Trophoblast cell (in vitro differentiated cells and primary cell): ENCODE results near the gene SLC39A1.

ENCODE experiments used
- DNase-seq, 2 donors: peaks; one replicate each; pipeline ENCODE4 v3.0.0-alpha.2; 2016
- H2AFZ ChIP-seq: 2 replicates; pipeline ENCODE4 v1.6.1; 2013; ENCODE audit warnings: low read length, moderate library complexity, mild to moderate bottlenecking; ENCODE audit not compliant: insufficient read depth, poor library complexity
- H2AK5ac ChIP-seq: 2 replicates; pipeline ENCODE4 v1.6.1; 2013; ENCODE audit warnings: mild to moderate bottlenecking, low read length
- H2BK120ac ChIP-seq: 2 replicates; pipeline ENCODE4 v1.6.1; 2013; ENCODE audit warnings: low read length, mild to moderate bottlenecking, moderate library complexity; ENCODE audit not compliant: insufficient read depth, poor library complexity
- H2BK12ac ChIP-seq: 2 replicates; pipeline ENCODE4 v1.6.1; 2013; ENCODE audit warnings: mild to moderate bottlenecking, low read length, moderate library complexity
- H2BK5ac ChIP-seq: 2 replicates; pipeline ENCODE4 v1.6.1; 2013; ENCODE audit warnings: low read length, low read depth, moderate library complexity, mild to moderate bottlenecking; ENCODE audit not compliant: poor library complexity
- H3K14ac ChIP-seq: 2 replicates; pipeline ENCODE4 v1.6.1; 2013; ENCODE audit warnings: mild to moderate bottlenecking, low read length
- H3K18ac ChIP-seq: 2 replicates; pipeline ENCODE4 v1.6.1; 2013; ENCODE audit warnings: mild to moderate bottlenecking, low read length
- H3K23ac ChIP-seq: 2 replicates; pipeline ENCODE4 v1.6.1; 2013; ENCODE audit warnings: low read length
- H3K27ac ChIP-seq: 2 replicates; pipeline ENCODE4 v1.5.1; 2013; ENCODE audit warnings: low read depth, mild to moderate bottlenecking, inconsistent platforms, low read length, moderate library complexity
- H3K27me3 ChIP-seq: 2 replicates; pipeline ENCODE4 v1.6.1; 2013; ENCODE audit warnings: inconsistent platforms, mild to moderate bottlenecking, low read length, moderate library complexity; ENCODE audit not compliant: insufficient read depth
- H3K36me3 ChIP-seq, 2 experiments: 1 replicate in 1 of 2; 2 replicates in 1 of 2; pipeline ENCODE4 v1.6.1; 2013; ENCODE audit warnings: low read length in 2 of 2, mild to moderate bottlenecking in 2 of 2, moderate library complexity in 1 of 2; ENCODE audit not compliant: insufficient read depth in 2 of 2, control insufficient read depth in 1 of 2
- H3K4ac ChIP-seq: 2 replicates; pipeline ENCODE4 v1.6.1; 2013; ENCODE audit warnings: low read depth, mild to moderate bottlenecking, low read length, moderate library complexity
- H3K4me1 ChIP-seq, 2 experiments: 1 replicate in 1 of 2; 2 replicates in 1 of 2; pipeline ENCODE4 v1.6.1; 2013; ENCODE audit warnings: low read length in 2 of 2, mild to moderate bottlenecking in 2 of 2, moderate library complexity in 1 of 2; ENCODE audit not compliant: insufficient read depth in 2 of 2, control insufficient read depth in 1 of 2
- H3K4me2 ChIP-seq: 2 replicates; pipeline ENCODE4 v1.6.1; 2013; ENCODE audit warnings: inconsistent platforms, mild to moderate bottlenecking, low read length, moderate library complexity
- H3K4me3 ChIP-seq: 2 replicates; pipeline ENCODE4 v1.5.1; 2013; ENCODE audit warnings: mild to moderate bottlenecking, low read depth, low read length, inconsistent platforms
- H3K79me1 ChIP-seq: one replicate; pipeline ENCODE4 v1.6.1; 2013; ENCODE audit warnings: low read length
- H3K79me2 ChIP-seq: 2 replicates; pipeline ENCODE4 v1.6.1; 2013; ENCODE audit warnings: low read length, mild to moderate bottlenecking; ENCODE audit not compliant: control insufficient read depth, insufficient read depth, poor library complexity
- H3K9ac ChIP-seq: 2 replicates; pipeline ENCODE4 v1.6.1; 2013; ENCODE audit warnings: mild to moderate bottlenecking, low read length
- H3K9me3 ChIP-seq: 2 replicates; pipeline ENCODE4 v1.6.1; 2013; ENCODE audit warnings: low read depth, mild to moderate bottlenecking, control low read depth, inconsistent platforms, low read length; ENCODE audit not compliant: insufficient read depth
- H4K12ac ChIP-seq: 2 replicates; pipeline ENCODE4 v1.6.1; 2013; ENCODE audit warnings: low read depth, mild to moderate bottlenecking, low read length, moderate library complexity
- H4K8ac ChIP-seq: 2 replicates; pipeline ENCODE4 v1.6.1; 2013; ENCODE audit warnings: low read depth, mild to moderate bottlenecking, low read length, moderate library complexity
- H4K91ac ChIP-seq: one replicate; pipeline ENCODE4 v1.6.1; 2013; ENCODE audit warnings: low read depth, mild to moderate bottlenecking, low read length, moderate library complexity
- WGBS: extraction: QIAGEN DNeasy Blood & Tissue Kit; methylation state at CpG from one replicate; pipeline ENCODE4 v1.1.7; 2013; ENCODE audit warnings: missing lambda C conversion rate; ENCODE audit not compliant: insufficient read length, insufficient coverage; ENCODE audit errors: extremely low coverage; 5-methylcytosine and 5-hydroxymethylcytosine counted together

Gene SLC39A1

DNA sequence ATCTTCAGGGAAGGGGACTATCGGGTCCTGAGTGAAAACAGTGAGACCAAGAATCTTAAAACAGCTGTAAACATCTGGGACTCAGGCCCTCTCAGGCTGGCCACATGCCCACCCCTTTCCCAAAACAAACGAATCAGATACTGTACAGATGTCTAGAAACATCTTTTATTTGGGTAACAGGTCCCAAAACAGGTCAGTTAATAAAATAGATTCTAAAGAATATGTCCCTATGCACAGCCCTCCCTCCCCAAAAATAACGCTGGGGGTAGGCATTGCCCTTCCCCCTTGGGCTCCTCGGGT lies 4.4 kb downstream of the SLC39A1 start:
- H4K12ac ChIP-seq, result no peak overlapping the region
- no peak overlapping the region for H2AFZ ChIP-seq
- no peak overlapping the region for H3K9ac ChIP-seq
- H3K27ac ChIP-seq, result no peak overlapping the region
- WGBS, result no CpG with 5 or more reads among the region's 4 CpGs
- H2BK5ac ChIP-seq, result no peak overlapping the region
- H3K4me2 ChIP-seq, result peak overlapping the region; percentile 43
- DNase-seq, result peak in 1 of 2 donors; percentile 5
- H4K91ac ChIP-seq, result no peak overlapping the region
- no peak overlapping the region for H3K18ac ChIP-seq
- no peak overlapping the region for H3K4me3 ChIP-seq
- no peak overlapping the region for H2BK120ac ChIP-seq
- H3K79me2 ChIP-seq, result peaks cover 33% of the 10 kb centered on the region
- no peak overlapping the region for H4K8ac ChIP-seq
- H3K14ac ChIP-seq, result no peak overlapping the region
- H3K36me3 ChIP-seq, result peaks cover 22 to 31% of the 10 kb centered on the region in 2 experiments
- H3K79me1 ChIP-seq, result peaks cover 24% of the 10 kb centered on the region
- H2BK12ac ChIP-seq, result no peak overlapping the region
- H3K4me1 ChIP-seq, result peaks cover 15 to 17% of the 10 kb centered on the region in 2 experiments
- no peaks in the 10 kb centered on the region for H3K27me3 ChIP-seq
- H3K23ac ChIP-seq, result no peak overlapping the region
- no peaks in the 10 kb centered on the region for H3K9me3 ChIP-seq
- no peak overlapping the region for H2AK5ac ChIP-seq
- no peak overlapping the region for H3K4ac ChIP-seq

DNA sequence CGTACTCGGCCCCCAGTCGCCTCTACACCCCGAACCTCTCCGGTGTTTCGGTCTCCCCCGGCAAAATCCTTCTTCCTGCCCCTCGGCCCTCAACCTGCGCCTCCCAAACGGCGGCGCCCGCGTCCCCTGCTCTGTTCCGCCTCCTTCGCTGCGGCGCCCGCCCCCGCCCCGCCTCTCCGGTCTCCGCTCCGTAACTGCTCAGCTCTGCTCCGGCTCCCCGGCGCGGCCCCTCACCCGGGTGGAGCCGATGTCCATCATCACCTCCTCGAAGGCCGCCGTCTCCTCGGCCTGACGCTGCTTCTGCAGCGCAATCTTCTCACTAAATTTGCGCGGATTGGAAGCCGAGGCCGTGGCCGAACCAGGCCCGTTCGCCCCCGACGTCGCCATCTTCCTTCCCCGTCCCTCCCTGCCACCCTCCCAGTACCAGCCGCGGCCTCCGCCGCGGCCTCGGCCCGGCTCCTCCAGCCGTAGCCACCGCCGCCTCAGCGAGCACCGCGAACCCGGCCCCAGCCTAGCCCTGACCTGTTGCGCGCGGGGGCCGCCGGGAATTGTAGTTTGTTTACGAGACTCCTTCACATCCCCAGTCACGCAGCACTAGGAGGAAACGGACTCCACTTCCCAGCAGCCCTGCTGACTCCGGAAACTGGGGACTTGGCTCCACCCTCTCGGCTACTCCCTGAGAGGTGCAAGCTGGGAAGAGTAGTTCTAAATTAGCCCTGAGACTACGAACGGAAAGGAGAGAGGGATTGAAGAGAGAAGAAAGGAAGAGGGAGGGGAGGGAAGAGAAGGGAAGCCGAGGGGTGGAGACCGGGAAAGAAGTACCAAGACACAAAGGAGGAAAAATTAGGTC lies 5.0 kb downstream of the SLC39A1 start, which contains the start of gene CRTC2:
Gene CRTC2 (minus strand): TSS at position 502 of the 850 bp plus-strand sequence. CDS start 115 bp downstream, at position 387.
- Histone ChIP-seq H3K4ac (peak within 1 kb of the TSS; percentile 92), H3K18ac (peak within 1 kb of the TSS; percentile 77), H3K9ac (peak within 1 kb of the TSS; percentile 93), H3K4me2 (peak within 1 kb of the TSS; percentile 99), H2AK5ac (peak within 1 kb of the TSS; percentile 42), H3K27ac (peak within 1 kb of the TSS; percentile 81), H4K8ac (peak within 1 kb of the TSS; percentile 87), H4K12ac (peak within 1 kb of the TSS; percentile 82), H3K79me1 (peaks cover 21% of the 10 kb centered on the region), H2AFZ (peak within 1 kb of the TSS; percentile 61), H3K23ac (peak within 1 kb of the TSS; percentile 0), H3K27me3 (no peaks in the 10 kb centered on the region), H4K91ac (peak within 1 kb of the TSS; percentile 94), H2BK5ac (peak within 1 kb of the TSS; percentile 84), H2BK120ac (peak within 1 kb of the TSS; percentile 62), H3K4me3 (peak within 1 kb of the TSS; percentile 92), H2BK12ac (no peak within 1 kb of the TSS), H3K14ac (peak within 1 kb of the TSS; percentile 90), H3K36me3 (peaks cover 25 to 36% of the 10 kb centered on the region in 2 experiments), H3K9me3 (no peaks in the 10 kb centered on the region), H3K79me2 (peaks cover 33% of the 10 kb centered on the region), H3K4me1 (peaks cover 15 to 17% of the 10 kb centered on the region in 2 experiments)
- peak; percentile 98 to 99 for DNase-seq
- no CpG with 5 or more reads among the region's 75 CpGs for WGBS

DNA sequence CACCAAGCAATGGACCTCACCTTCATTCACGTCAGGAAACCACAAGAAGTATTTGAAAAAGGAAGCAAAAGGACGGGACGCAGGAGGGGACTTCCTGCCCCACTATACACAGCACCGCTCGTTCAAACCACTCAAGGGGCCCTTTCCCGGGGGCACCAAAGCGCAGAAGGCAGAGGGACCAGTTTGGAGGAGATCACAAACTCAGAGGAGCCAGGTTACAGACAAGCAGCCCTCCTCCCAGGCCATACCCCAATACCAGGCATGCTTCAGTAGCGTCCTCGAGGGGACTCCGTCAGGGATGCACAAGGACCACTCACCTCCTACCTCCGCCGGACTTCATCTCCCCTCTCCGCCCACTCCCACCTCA lies 5.6 kb downstream of the SLC39A1 start:
- peak overlapping the region; percentile 90 for H3K14ac ChIP-seq
- peak overlapping the region; percentile 61 for H2AFZ ChIP-seq
- peaks cover 27% of the 10 kb centered on the region for H3K79me2 ChIP-seq
- no peak overlapping the region for H2BK120ac ChIP-seq
- H3K27me3 ChIP-seq, result no peaks in the 10 kb centered on the region
- peak overlapping the region; percentile 51 for H2BK5ac ChIP-seq
- no peak overlapping the region for H2BK12ac ChIP-seq
- H3K4ac ChIP-seq, result peak overlapping the region; percentile 92
- H4K8ac ChIP-seq, result peak overlapping the region; percentile 87
- H3K4me1 ChIP-seq, result peaks cover 15 to 17% of the 10 kb centered on the region in 2 experiments
- DNase-seq, result peak in 1 of 2 donors; percentile 8
- H2AK5ac ChIP-seq, result peak overlapping the region; percentile 42
- H3K36me3 ChIP-seq, result peaks cover 29 to 39% of the 10 kb centered on the region in 2 experiments
- no peaks in the 10 kb centered on the region for H3K9me3 ChIP-seq
- no CpG with 5 or more reads among the region's 13 CpGs for WGBS
- H3K4me2 ChIP-seq, result peak overlapping the region; percentile 99
- H3K27ac ChIP-seq, result peak overlapping the region; percentile 81
- H3K23ac ChIP-seq, result peak overlapping the region; percentile 0
- H3K9ac ChIP-seq, result peak overlapping the region; percentile 93
- H3K79me1 ChIP-seq, result peaks cover 15% of the 10 kb centered on the region
- peak overlapping the region; percentile 94 for H4K91ac ChIP-seq
- H3K4me3 ChIP-seq, result peak overlapping the region; percentile 92
- H4K12ac ChIP-seq, result peak overlapping the region; percentile 82
- peak overlapping the region; percentile 77 for H3K18ac ChIP-seq

DNA sequence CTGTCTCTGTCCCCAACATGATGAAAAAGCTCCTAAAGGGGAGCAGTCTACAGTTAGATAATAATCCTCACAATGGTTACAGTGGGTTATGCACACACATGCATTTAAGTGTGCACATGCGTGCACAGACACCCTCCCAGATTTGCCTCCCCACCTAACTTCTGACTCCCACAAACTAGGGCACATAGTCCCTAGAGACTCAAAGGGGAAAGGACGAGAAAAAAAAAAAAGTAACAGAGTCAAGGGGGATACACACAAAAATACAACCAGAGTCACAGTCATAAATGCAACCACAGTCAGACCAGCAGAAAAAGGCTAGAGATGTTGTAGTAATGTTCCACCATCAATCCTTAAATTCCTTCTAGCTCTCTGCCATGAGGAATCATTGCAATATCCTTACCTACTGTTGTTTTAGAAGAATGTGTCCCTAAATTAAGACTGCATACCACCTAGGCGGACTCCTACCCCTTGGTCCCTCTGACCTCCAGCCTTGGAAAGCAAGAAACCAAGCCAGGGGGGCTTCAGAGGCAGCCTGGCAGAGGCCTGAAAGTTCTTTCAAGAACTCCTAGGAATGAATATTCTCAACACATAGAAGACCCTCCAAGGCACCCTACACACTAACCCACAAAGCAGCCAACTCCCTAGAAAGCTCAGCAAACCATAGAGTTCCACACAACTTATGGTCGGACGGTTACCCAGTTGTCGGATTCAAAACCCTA lies 6.2 kb downstream of the SLC39A1 start:
- Histone ChIP-seq H3K4ac (peak overlapping the region; percentile 92), H4K8ac (peak overlapping the region; percentile 87), H3K18ac (no peak overlapping the region), H2BK5ac (no peak overlapping the region), H3K36me3 (peaks cover 34 to 44% of the 10 kb centered on the region in 2 experiments), H3K79me2 (peaks cover 21% of the 10 kb centered on the region), H2BK12ac (no peak overlapping the region), H2BK120ac (no peak overlapping the region), H3K23ac (peak overlapping the region; percentile 23), H4K91ac (no peak overlapping the region), H2AK5ac (no peak overlapping the region), H3K9me3 (no peaks in the 10 kb centered on the region), H3K4me1 (peaks cover 13 to 14% of the 10 kb centered on the region in 2 experiments), H3K4me2 (peak overlapping the region; percentile 99), H3K9ac (peak overlapping the region; percentile 93), H3K4me3 (peak overlapping the region; percentile 92), H3K27me3 (no peaks in the 10 kb centered on the region), H4K12ac (no peak overlapping the region), H3K14ac (peak overlapping the region; percentile 90), H2AFZ (peak overlapping the region; percentile 13), H3K79me1 (peaks cover 9% of the 10 kb centered on the region), H3K27ac (peak overlapping the region; percentile 28)
- no CpG with 5 or more reads among the region's 6 CpGs for WGBS
- DNase-seq, result peak in 1 of 2 donors; percentile 6
